ENCODE results near the gene ZNF646.

GRCh38 chr16:31043898-31044481 is 30.2 kb upstream of the ZNF646 start:
- TF ChIP-seq CTCF (IDR thresholded peaks at IDR 0.05) (no peak), POLR2A (IDR thresholded peaks at IDR 0.05) (no peak)
